K562 (cell line): Measurements from ENCODE around the gene SIGLEC7. TPM values are rescaled to one million over a fixed set of nuclear protein-coding genes. Genes with fewer than 3 reads are reported as not detected.

Experiments
- ATF6 ChIP-seq: sonication (generic); formaldehyde crosslinking; IDR thresholded peaks from 2 replicates; pipeline ENCODE4 v1.4.0; 2020; ENCODE audit warnings: mild to moderate bottlenecking, missing genetic modification reagents
- ELF2 ChIP-seq: fragments of 250-450 bp; sonication (Bioruptor Pico); IDR thresholded peaks from 2 replicates; pipeline ENCODE4 v1.5.0; 2021; ENCODE audit warnings: mild to moderate bottlenecking
- PTTG1 ChIP-seq: fragments of 450-650 bp; IDR thresholded peaks from 2 replicates; pipeline ENCODE4 v1.6.1; 2016; ENCODE audit warnings: low read depth, mild to moderate bottlenecking, missing genetic modification characterization, missing compliant biosample characterization
- ZEB2 ChIP-seq: fragments of 450-650 bp; IDR thresholded peaks from 2 replicates; pipeline ENCODE4 v1.6.1; 2016
- polyA plus RNA-seq, 8 experiments: library from polyadenylated mRNA; depleted of rRNA in 4 of 8; stranded (reverse) in 5 of 8; unstranded in 3 of 8; fragments of >200 nt; fragmentation: Nextera tagmentation in 2 of 8; fragmentation: Illumina TruSeq in 1 of 8; extraction: Ambion mirVana in 2 of 8; extraction: Trizol in 1 of 8; gene quantifications; 2 replicates each; pipeline versions ENCODE4 v1.2.1 to v1.2.3, GENCODE V29; 2011 to 2014; ENCODE audit warnings: inconsistent platforms in 1 of 8, missing spikeins in 1 of 8
- total RNA-seq, 7 experiments: library from RNA; depleted of rRNA in 6 of 7; stranded (reverse); fragments of >200 nt in 6 of 7; fragmentation: Illumina TruSeq in 2 of 7; extraction: Trizol in 2 of 7; gene quantifications; 2 replicates each; pipeline versions ENCODE4 v1.2.1 to v1.2.3, GENCODE V29; 2011 to 2021; ENCODE audit warnings: low replicate concordance in 1 of 7
- TF ChIP-seq, protein P1 (sequence below): fragments of 250-450 bp; sonication (Bioruptor Pico); IDR thresholded peaks from 2 replicates; pipeline ENCODE4 v1.8.0; 2022; ENCODE audit warnings: moderate library complexity, mild to moderate bottlenecking, inconsistent platforms
- TF ChIP-seq, protein P2 (sequence below): sonication (generic); formaldehyde crosslinking; IDR thresholded peaks from 2 replicates; pipeline ENCODE4 v1.8.1; 2023; ENCODE audit warnings: missing genetic modification reagents, mild to moderate bottlenecking, borderline replicate concordance

SIGLEC7 gene
- total and polyA plus RNA-seq, 9 of the 15 experiments (the other 6 are each of a cell fraction or from before 2014, with no cell fraction given): 0.10 to 0.12 TPM; not detected in 7

GRCh38 chr19:51120160-51120559 is 21.9 kb upstream of the SIGLEC7 start (continued):
- TF ChIP-seq, protein P1, sequence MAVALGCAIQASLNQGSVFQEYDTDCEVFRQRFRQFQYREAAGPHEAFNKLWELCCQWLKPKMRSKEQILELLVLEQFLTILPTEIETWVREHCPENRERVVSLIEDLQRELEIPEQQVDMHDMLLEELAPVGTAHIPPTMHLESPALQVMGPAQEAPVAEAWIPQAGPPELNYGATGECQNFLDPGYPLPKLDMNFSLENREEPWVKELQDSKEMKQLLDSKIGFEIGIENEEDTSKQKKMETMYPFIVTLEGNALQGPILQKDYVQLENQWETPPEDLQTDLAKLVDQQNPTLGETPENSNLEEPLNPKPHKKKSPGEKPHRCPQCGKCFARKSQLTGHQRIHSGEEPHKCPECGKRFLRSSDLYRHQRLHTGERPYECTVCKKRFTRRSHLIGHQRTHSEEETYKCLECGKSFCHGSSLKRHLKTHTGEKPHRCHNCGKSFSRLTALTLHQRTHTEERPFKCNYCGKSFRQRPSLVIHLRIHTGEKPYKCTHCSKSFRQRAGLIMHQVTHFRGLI: no peak
- TF ChIP-seq PTTG1 (tag) (no peak), ATF6 (CRISPR knock-in tag) (no peak), ZEB2 (no peak), ELF2 (CRISPR knock-in tag) (no peak)
- TF ChIP-seq, protein P2, sequence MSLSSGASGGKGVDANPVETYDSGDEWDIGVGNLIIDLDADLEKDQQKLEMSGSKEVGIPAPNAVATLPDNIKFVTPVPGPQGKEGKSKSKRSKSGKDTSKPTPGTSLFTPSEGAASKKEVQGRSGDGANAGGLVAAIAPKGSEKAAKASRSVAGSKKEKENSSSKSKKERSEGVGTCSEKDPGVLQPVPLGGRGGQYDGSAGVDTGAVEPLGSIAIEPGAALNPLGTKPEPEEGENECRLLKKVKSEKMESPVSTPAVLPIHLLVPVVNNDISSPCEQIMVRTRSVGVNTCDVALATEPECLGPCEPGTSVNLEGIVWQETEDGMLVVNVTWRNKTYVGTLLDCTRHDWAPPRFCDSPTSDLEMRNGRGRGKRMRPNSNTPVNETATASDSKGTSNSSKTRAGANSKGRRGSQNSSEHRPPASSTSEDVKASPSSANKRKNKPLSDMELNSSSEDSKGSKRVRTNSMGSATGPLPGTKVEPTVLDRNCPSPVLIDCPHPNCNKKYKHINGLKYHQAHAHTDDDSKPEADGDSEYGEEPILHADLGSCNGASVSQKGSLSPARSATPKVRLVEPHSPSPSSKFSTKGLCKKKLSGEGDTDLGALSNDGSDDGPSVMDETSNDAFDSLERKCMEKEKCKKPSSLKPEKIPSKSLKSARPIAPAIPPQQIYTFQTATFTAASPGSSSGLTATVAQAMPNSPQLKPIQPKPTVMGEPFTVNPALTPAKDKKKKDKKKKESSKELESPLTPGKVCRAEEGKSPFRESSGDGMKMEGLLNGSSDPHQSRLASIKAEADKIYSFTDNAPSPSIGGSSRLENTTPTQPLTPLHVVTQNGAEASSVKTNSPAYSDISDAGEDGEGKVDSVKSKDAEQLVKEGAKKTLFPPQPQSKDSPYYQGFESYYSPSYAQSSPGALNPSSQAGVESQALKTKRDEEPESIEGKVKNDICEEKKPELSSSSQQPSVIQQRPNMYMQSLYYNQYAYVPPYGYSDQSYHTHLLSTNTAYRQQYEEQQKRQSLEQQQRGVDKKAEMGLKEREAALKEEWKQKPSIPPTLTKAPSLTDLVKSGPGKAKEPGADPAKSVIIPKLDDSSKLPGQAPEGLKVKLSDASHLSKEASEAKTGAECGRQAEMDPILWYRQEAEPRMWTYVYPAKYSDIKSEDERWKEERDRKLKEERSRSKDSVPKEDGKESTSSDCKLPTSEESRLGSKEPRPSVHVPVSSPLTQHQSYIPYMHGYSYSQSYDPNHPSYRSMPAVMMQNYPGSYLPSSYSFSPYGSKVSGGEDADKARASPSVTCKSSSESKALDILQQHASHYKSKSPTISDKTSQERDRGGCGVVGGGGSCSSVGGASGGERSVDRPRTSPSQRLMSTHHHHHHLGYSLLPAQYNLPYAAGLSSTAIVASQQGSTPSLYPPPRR (CRISPR knock-in tag): no peak
- TF ChIP-seq, all 486 proteins: peak for 0
